Measurements from ENCODE around the gene TENT4B. TPM values are rescaled to one million over a fixed set of nuclear protein-coding genes. Genes with fewer than 3 reads are reported as not detected.

Gene TENT4B
- total RNA-seq, 1 experiment from 2014 or later: 11.4 TPM

- CTCF ChIA-PET: no interaction called here
- no peak overlapping the region for H3K4me3 ChIP-seq
- TF ChIP-seq EZH2 (IDR thresholded peaks at IDR 0.05; ENCODE audit: low read depth): no peak
- no peak for TF ChIP-seq CTCF (conservative IDR thresholded peaks at IDR 0.05)
- BruUV-seq (replicated peaks): no TSS peak
- H3K27ac ChIP-seq: no peak overlapping the region
- H4K20me1 ChIP-seq (ENCODE audit: insufficient read depth): no peaks in the 10 kb centered on the region
- H3K4me1 ChIP-seq (replicated peaks; ENCODE audit: insufficient read depth): peaks cover 7% of the 10 kb centered on the region; the same call in 1 of the 2 replicates
- DNase-seq: no peak
- no peaks in the 10 kb centered on the region for H3K79me2 ChIP-seq (ENCODE audit: low read depth)
- intact Hi-C loops (cut with micrococcal nuclease; ENCODE audit: unreplicated experiment): no loop called here
- H3K4me2 ChIP-seq: no peak overlapping the region
- no peaks in the 10 kb centered on the region for H3K36me3 ChIP-seq (ENCODE audit: low read depth)
- POLR2A ChIA-PET (ENCODE audit: unreplicated experiment): no interaction called here
- no peaks in the 10 kb centered on the region for H3K9me2 ChIP-seq (ENCODE audit: insufficient read depth)
- H2AFZ ChIP-seq: no peak overlapping the region
- no peaks in the 10 kb centered on the region for H3K27me3 ChIP-seq (ENCODE audit: insufficient read depth, low read depth)
- H3F3A ChIP-seq (ENCODE audit: insufficient read depth, low read depth): peaks cover 10% of the 10 kb centered on the region; the same call in 1 of the 2 replicates
- H3K9me3 ChIP-seq (ENCODE audit: insufficient read depth, low read depth): no peaks in the 10 kb centered on the region
Measured at GRCh38 chr16:50259334-50260205, 106.5 kb downstream of the TENT4B start.

- Histone ChIP-seq H3K4me1 (replicated peaks; ENCODE audit: insufficient read depth) (peaks cover 13% of the 10 kb centered on the region; the same call in 1 of the 2 replicates), H3K4me2 (no peak overlapping the region), H3K36me3 (ENCODE audit: low read depth) (no peaks in the 10 kb centered on the region), H3K9me3 (ENCODE audit: insufficient read depth, low read depth) (no peaks in the 10 kb centered on the region), H4K20me1 (ENCODE audit: insufficient read depth) (no peaks in the 10 kb centered on the region), H3K27me3 (ENCODE audit: insufficient read depth, low read depth) (no peaks in the 10 kb centered on the region), H3F3A (ENCODE audit: insufficient read depth, low read depth) (peaks cover 19% of the 10 kb centered on the region; the same call in 1 of the 2 replicates), H3K27ac (no peak overlapping the region), H3K79me2 (ENCODE audit: low read depth) (no peaks in the 10 kb centered on the region), H2AFZ (no peak overlapping the region), H3K9me2 (ENCODE audit: insufficient read depth) (no peaks in the 10 kb centered on the region), H3K4me3 (no peak overlapping the region)
- POLR2A ChIA-PET (ENCODE audit: unreplicated experiment): no interaction called here
- BruUV-seq (replicated peaks): no TSS peak
- DNase-seq: no peak
- CTCF ChIA-PET: no interaction called here
- no peak for TF ChIP-seq CTCF (conservative IDR thresholded peaks at IDR 0.05)
- TF ChIP-seq EZH2 (IDR thresholded peaks at IDR 0.05; ENCODE audit: low read depth): no peak
- intact Hi-C loops (cut with micrococcal nuclease; ENCODE audit: unreplicated experiment): no loop called here
Measured at GRCh38 chr16:50260206-50261159, 107.4 kb downstream of the TENT4B start.

- BruUV-seq (replicated peaks): no TSS peak
- Histone ChIP-seq H3K4me2 (no peak overlapping the region), H3K79me2 (ENCODE audit: low read depth) (no peaks in the 10 kb centered on the region), H3K27ac (no peak overlapping the region), H3K4me3 (no peak overlapping the region), H3K27me3 (ENCODE audit: insufficient read depth, low read depth) (no peaks in the 10 kb centered on the region), H3K4me1 (replicated peaks; ENCODE audit: insufficient read depth) (peaks cover 19% of the 10 kb centered on the region), H3K9me3 (ENCODE audit: insufficient read depth, low read depth) (no peaks in the 10 kb centered on the region), H2AFZ (no peak overlapping the region), H3K36me3 (ENCODE audit: low read depth) (no peaks in the 10 kb centered on the region), H3F3A (ENCODE audit: insufficient read depth, low read depth) (peaks cover 19% of the 10 kb centered on the region; the same call in 1 of the 2 replicates), H4K20me1 (ENCODE audit: insufficient read depth) (no peaks in the 10 kb centered on the region), H3K9me2 (ENCODE audit: insufficient read depth) (no peaks in the 10 kb centered on the region)
- POLR2A ChIA-PET (ENCODE audit: unreplicated experiment): no interaction called here
- DNase-seq: no peak
- CTCF ChIA-PET: no interaction called here
- TF ChIP-seq CTCF (conservative IDR thresholded peaks at IDR 0.05) (no peak), EZH2 (IDR thresholded peaks at IDR 0.05; ENCODE audit: low read depth) (no peak)
- intact Hi-C loops (cut with micrococcal nuclease; ENCODE audit: unreplicated experiment): no loop called here
Measured at GRCh38 chr16:50261160-50261706, 108.1 kb downstream of the TENT4B start.
